ENCODE results near the gene MAP7. TPM values are rescaled to one million over a fixed set of nuclear protein-coding genes. Genes with fewer than 3 reads are reported as not detected.
"Not testable (repeated sequence)": the region's sequence is repeated elsewhere in the genome, so short reads cannot be mapped to it uniquely, and the experiment has no call there.

Gene MAP7
- total and polyA plus RNA-seq, 9 of the 15 experiments (the other 6 are each of a cell fraction or from before 2014, with no cell fraction given) = 0.76 to 7.7 (median 3.9) TPM

GRCh38 chr6:136496449-136496848, 53.8 kb downstream of the MAP7 start:
- H4K20me1 ChIP-seq (replicated peaks; ENCODE audit: control insufficient read depth, insufficient read depth, low read length); BruUV-seq (replicated peaks); H3K36me3 ChIP-seq (ENCODE audit: control insufficient read depth, insufficient read depth, low read length); CTCF ChIA-PET (ENCODE audit: low intra/inter-chr PET ratio); DNase-seq (ENCODE audit: extremely low read depth in 1 of 4, low spot score in 3 of 4); intact Hi-C loops (cut with micrococcal nuclease); H3K79me2 ChIP-seq (ENCODE audit: control insufficient read depth, insufficient read depth, low read length); POLR2A ChIA-PET; ATAC-seq; in situ Hi-C loops (cut with MboI); H3K9me1 ChIP-seq (ENCODE audit: control insufficient read depth, insufficient read depth, low read length); H3K9me3 ChIP-seq (replicated peaks; ENCODE audit: control insufficient read depth, insufficient read depth, low read depth, low read length); H3K27me3 ChIP-seq (ENCODE audit: control insufficient read depth in 2 of 2, insufficient read depth in 2 of 2, low read length in 2 of 2); H3K4me3 ChIP-seq; H2AFZ ChIP-seq (ENCODE audit: low read depth, low read length); H3K4me2 ChIP-seq (ENCODE audit: insufficient read depth, low read length); FAIRE-seq; H3K27ac ChIP-seq (ENCODE audit: extremely low read depth, low read depth, low read length); H3K9ac ChIP-seq (ENCODE audit: insufficient read depth in 1 of 2, low read depth in 2 of 2, low read length in 2 of 2): not testable (repeated sequence)
- H3K4me1 ChIP-seq (replicated peaks in 1 of 2; ENCODE audit: control insufficient read depth in 2 of 2, insufficient read depth in 2 of 2, low read length in 2 of 2) = peaks cover 0 to 13% of the 10 kb centered on the region in 2 experiments; a peak in 1 of 5 replicates
- WGBS (ENCODE audit: insufficient coverage, low coverage, missing lambda C conversion rate) = 15% methylated on average over 2 of the region's 2 CpGs

- DNase-seq (ENCODE audit: extremely low read depth in 1 of 4, low spot score in 3 of 4) = peak in 1 of 4 experiments; percentile 18
- no peak overlapping the region for H3K9ac ChIP-seq (ENCODE audit: insufficient read depth in 1 of 2, low read depth in 2 of 2, low read length in 2 of 2)
- no peaks in the 10 kb centered on the region for H3K9me1 ChIP-seq (ENCODE audit: control insufficient read depth, insufficient read depth, low read length)
- in situ Hi-C loops (cut with MboI) = no loop called here
- no peaks in the 10 kb centered on the region for H3K27me3 ChIP-seq (ENCODE audit: control insufficient read depth in 2 of 2, insufficient read depth in 2 of 2, low read length in 2 of 2)
- H3K36me3 ChIP-seq (ENCODE audit: control insufficient read depth, insufficient read depth, low read length) = no peaks in the 10 kb centered on the region
- FAIRE-seq = no peak
- WGBS (ENCODE audit: insufficient coverage, low coverage, missing lambda C conversion rate) = 14% methylated on average over 1 of the region's 1 CpG
- BruUV-seq (replicated peaks) = no TSS peak
- H3K79me2 ChIP-seq (ENCODE audit: control insufficient read depth, insufficient read depth, low read length) = no peaks in the 10 kb centered on the region
- ATAC-seq = no peak
- ChIA-PET POLR2A (no interaction called here), CTCF (ENCODE audit: low intra/inter-chr PET ratio) (no interaction called here)
- intact Hi-C loops (cut with micrococcal nuclease) = no loop called here
- no peak overlapping the region for H3K4me2 ChIP-seq (ENCODE audit: insufficient read depth, low read length)
- H4K20me1 ChIP-seq (replicated peaks; ENCODE audit: control insufficient read depth, insufficient read depth, low read length) = no peaks in the 10 kb centered on the region
- no peak overlapping the region for H3K27ac ChIP-seq (ENCODE audit: extremely low read depth, low read depth, low read length)
- H3K4me3 ChIP-seq = no peak overlapping the region
- no peak overlapping the region for H2AFZ ChIP-seq (ENCODE audit: low read depth, low read length)
- H3K4me1 ChIP-seq (replicated peaks in 1 of 2; ENCODE audit: control insufficient read depth in 2 of 2, insufficient read depth in 2 of 2, low read length in 2 of 2) = peaks cover 0 to 7% of the 10 kb centered on the region in 2 experiments; a peak in 1 of 5 replicates
- no peaks in the 10 kb centered on the region for H3K9me3 ChIP-seq (replicated peaks; ENCODE audit: control insufficient read depth, insufficient read depth, low read depth, low read length)
- TF ChIP-seq CHAMP1 (IDR thresholded peaks at IDR 0.05) (no peak), TAL1 (IDR thresholded peaks at IDR 0.05) (peak; percentile 54; the same call in 1 of the 2 replicates), ZFX (CRISPR knock-in tag; IDR thresholded peaks at IDR 0.05) (peak; percentile 30; the same call in 1 of the 2 replicates), NCOR1 (IDR thresholded peaks at IDR 0.05) (peak; percentile 36; the same call in 1 of the 2 replicates), NR2C2 (CRISPR knock-in tag; IDR thresholded peaks at IDR 0.05) (no peak), NR2C2 (tag; IDR thresholded peaks at IDR 0.05) (0 out of 2 replicates have a peak, but pooled peaks have one; percentile 25), RCOR1 (IDR thresholded peaks at IDR 0.05; ENCODE audit: borderline replicate concordance in 1 of 2, low read depth in 2 of 2, low read length in 2 of 2) (0 out of 4 replicates have a peak, but pooled peaks of 1 of the 2 experiments have one; percentile 15), CBX8 (IDR thresholded peaks at IDR 0.05; ENCODE audit: borderline replicate concordance, extremely low read depth, low read depth, low read length, poor library complexity, severe bottlenecking) (no peak), KDM1A (IDR thresholded peaks at IDR 0.05) (peak; percentile 27; a peak in 2 of 4 replicates), SETDB1 (IDR thresholded peaks at IDR 0.05; ENCODE audit: low read length) (no peak), TCF3 (CRISPR knock-in tag; IDR thresholded peaks at IDR 0.05) (peak; percentile 84), MAFG (tag; conservative IDR thresholded peaks at IDR 0.05) (peak; percentile 29; the same call in 1 of the 2 replicates), HDAC1 (IDR thresholded peaks at IDR 0.05) (no peak), CBFA2T3 (IDR thresholded peaks at IDR 0.05) (peak; percentile 56), NR2C1 (IDR thresholded peaks at IDR 0.05) (no peak), NR2C1 (tag; IDR thresholded peaks at IDR 0.05) (peak; percentile 13; the same call in 1 of the 2 replicates)
Observed at GRCh38 chr6:136494710-136495109, 55.5 kb downstream of the MAP7 start.
